ENCODE measurements around the gene CLMP.

DNA sequence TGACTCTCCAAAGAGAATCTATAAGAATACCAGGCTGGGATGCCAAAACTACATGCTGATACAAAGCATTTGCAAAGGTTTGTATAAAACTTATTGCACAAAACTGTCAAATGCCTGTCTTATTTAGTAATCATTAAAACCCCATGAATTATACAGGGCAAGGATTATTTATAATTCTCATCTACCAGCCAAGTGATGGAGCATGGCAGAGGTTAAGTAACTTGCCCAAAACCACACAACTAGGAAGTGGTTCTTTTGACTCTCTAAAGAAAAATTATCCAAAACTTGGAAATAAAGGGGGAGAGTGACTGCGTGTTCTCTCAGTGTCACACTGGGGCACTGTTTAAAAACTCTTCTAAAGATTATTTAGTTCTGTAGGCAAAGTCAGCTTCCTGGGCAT is 17.4 kb upstream of the CLMP start:
- TF ChIP-seq CTCF (optimal IDR thresholded peaks at IDR 0.05 in 1 of 3, IDR thresholded peaks at IDR 0.05 in 1 of 3, conservative IDR thresholded peaks at IDR 0.05 in 1 of 3; ENCODE audit: extremely low read depth in 1 of 3, insufficient read depth in 2 of 3, low read length in 3 of 3) (no peak), EZH2 (IDR thresholded peaks at IDR 0.05; ENCODE audit: low read length) (no peak)

All from keratinocyte (primary cell).